SK-N-SH (cell line): ENCODE results near the gene SCAI. TPM values are rescaled to one million over a fixed set of nuclear protein-coding genes. Genes with fewer than 3 reads are reported as not detected.
"Not testable (repeated sequence)": the region's sequence is repeated elsewhere in the genome, so short reads cannot be mapped to it uniquely, and the experiment has no call there.

Source experiments
- CTCF ChIA-PET: fragments of 300-600, 350-600 bp; formaldehyde crosslinking; extraction: SDS; loops from one replicate; lab custom pipeline; 2021; lab: Yijun Ruan, JAX
- POLR2A ChIA-PET: fragments of 350-600 bp; sonication (Branson Sonifier 250); formaldehyde crosslinking; extraction: SDS; loops from one replicate; lab custom pipeline; 2020; ENCODE audit warnings: antibody characterized with exemption, inconsistent platforms; lab: Yijun Ruan, JAX
- DNase-seq: peaks from one replicate; pipeline ENCODE4 v3.0.0; 2012
- H2AFZ ChIP-seq: fragments of 200-600 bp; sonication (generic); 2 replicates; pipeline ENCODE4 v1.8.1; 2016; ENCODE audit warnings: antibody characterized with exemption, mild to moderate bottlenecking, low read depth
- H3F3A ChIP-seq: fragments of 200-600 bp; sonication (generic); replicated peaks from 2 replicates; pipeline ENCODE3; 2016; ENCODE audit warnings: antibody characterized with exemption, mild to moderate bottlenecking; ENCODE audit not compliant: insufficient read depth
- H3K27ac ChIP-seq, 2 experiments: fragments of 200-500 bp in 1 of 2; fragments of 200-600 bp in 1 of 2; sonication (Bioruptor generic) in 1 of 2; sonication (generic), shearing (Covaris generic) in 1 of 2; 2 replicates each; pipeline versions ENCODE4 v1.5.1 to v1.6.1; 2014 to 2016; ENCODE audit warnings: low read depth in 2 of 2, inconsistent platforms in 1 of 2, low read length in 1 of 2, mild to moderate bottlenecking in 1 of 2, mixed read lengths in 1 of 2
- H3K27me3 ChIP-seq: fragments of 200-600 bp; sonication (generic), shearing (Covaris generic); 2 replicates; pipeline ENCODE4 v1.6.1; 2016; ENCODE audit warnings: mixed run types; ENCODE audit not compliant: insufficient read depth
- H3K36me3 ChIP-seq, 2 experiments: fragments of 200-500 bp in 1 of 2; fragments of 200-600 bp in 1 of 2; sonication (Bioruptor generic) in 1 of 2; sonication (generic) in 1 of 2; replicated peaks in 1 of 2; 2 replicates each; pipeline versions ENCODE3 to v1.5.1; 2014 to 2016; ENCODE audit warnings: low read length in 1 of 2, mild to moderate bottlenecking in 1 of 2; ENCODE audit not compliant: insufficient read depth in 2 of 2, control insufficient read depth in 1 of 2
- H3K4me1 ChIP-seq, 2 experiments: fragments of 200-500 bp in 1 of 2; fragments of 200-600 bp in 1 of 2; sonication (Bioruptor generic) in 1 of 2; sonication (generic), shearing (Covaris generic) in 1 of 2; 2 replicates each; pipeline versions ENCODE4 v1.5.1 to v1.6.1; 2014 to 2016; ENCODE audit warnings: low read depth in 1 of 2, low read length in 1 of 2, mixed run types in 1 of 2; ENCODE audit not compliant: insufficient read depth in 2 of 2, control insufficient read depth in 1 of 2
- H3K4me2 ChIP-seq: fragments of 200-600 bp; sonication (generic), shearing (Covaris generic); 2 replicates; pipeline ENCODE4 v1.6.1; 2017; ENCODE audit warnings: mixed run types
- H3K4me3 ChIP-seq, 2 experiments: fragments of 200-500 bp in 1 of 2; fragments of 200-600 bp in 1 of 2; sonication (Bioruptor generic) in 1 of 2; sonication (generic), shearing (Covaris generic) in 1 of 2; 2 replicates each; pipeline versions ENCODE4 v1.5.1 to v1.8.1; 2014 to 2016; ENCODE audit warnings: low read depth in 2 of 2, inconsistent platforms in 1 of 2, low read length in 1 of 2, mild to moderate bottlenecking in 1 of 2, mixed read lengths in 1 of 2, moderate library complexity in 1 of 2
- H3K79me2 ChIP-seq: fragments of 200-600 bp; sonication (generic); 2 replicates; pipeline ENCODE4 v1.8.1; 2017; ENCODE audit warnings: mild to moderate bottlenecking; ENCODE audit not compliant: insufficient read depth
- H3K9ac ChIP-seq: fragments of 200-600 bp; sonication (generic); 2 replicates; pipeline ENCODE4 v1.6.1; 2017; ENCODE audit warnings: mixed run types
- H3K9me2 ChIP-seq: fragments of 200-600 bp; sonication (generic); 2 replicates; pipeline ENCODE4 v1.6.1; 2017; ENCODE audit warnings: mixed run types
- H3K9me3 ChIP-seq: fragments of 200-600 bp; sonication (generic); 2 replicates; pipeline ENCODE4 v1.6.1; 2017; ENCODE audit warnings: mixed run types, mild to moderate bottlenecking, moderate library complexity
- H4K20me1 ChIP-seq: fragments of 200-600 bp; sonication (generic); 2 replicates; pipeline ENCODE4 v1.6.1; 2017; ENCODE audit warnings: mild to moderate bottlenecking, mixed run types; ENCODE audit not compliant: insufficient read depth
- ELF1 ChIP-seq: IDR thresholded peaks from 2 replicates; pipeline ENCODE4 v1.4.0; 2012
- FOXM1 ChIP-seq: IDR thresholded peaks from 2 replicates; pipeline ENCODE4 v1.4.0; 2012; ENCODE audit warnings: low read depth, mild to moderate bottlenecking
- GABPA ChIP-seq: IDR thresholded peaks from 2 replicates; pipeline ENCODE4 v1.4.0; 2012; ENCODE audit warnings: low read depth, mild to moderate bottlenecking
- GATA2 ChIP-seq: sonication (generic); formaldehyde crosslinking; IDR thresholded peaks from 2 replicates; pipeline ENCODE4 v1.5.0; 2020; ENCODE audit warnings: mild to moderate bottlenecking, missing genetic modification reagents
- MXI1 ChIP-seq: IDR thresholded peaks from 2 replicates; pipeline ENCODE4 v1.6.1; 2012; ENCODE audit warnings: mild to moderate bottlenecking, low read depth, low read length, improper control_type of control experiment
- NFIC ChIP-seq: IDR thresholded peaks from 2 replicates; pipeline ENCODE4 v1.4.0; 2012; ENCODE audit warnings: borderline replicate concordance
- POLR2AphosphoS5 ChIP-seq: IDR thresholded peaks from 2 replicates; pipeline ENCODE4 v1.6.1; 2012; ENCODE audit warnings: low read depth, low read length
- RAD21 ChIP-seq: IDR thresholded peaks from 2 replicates; pipeline ENCODE4 v1.6.1; 2012; ENCODE audit warnings: mild to moderate bottlenecking, low read length
- RFX5 ChIP-seq: IDR thresholded peaks from 2 replicates; pipeline ENCODE4 v1.6.1; 2012; ENCODE audit warnings: mild to moderate bottlenecking, improper control_type of control experiment, low read length
- RXRA ChIP-seq: IDR thresholded peaks from 2 replicates; pipeline ENCODE4 v1.4.0; 2012; ENCODE audit warnings: low read depth, mild to moderate bottlenecking, borderline replicate concordance
- TAF1 ChIP-seq: IDR thresholded peaks from 2 replicates; pipeline ENCODE4 v1.6.1; 2012; ENCODE audit warnings: low read depth, mild to moderate bottlenecking, low read length, moderate library complexity, borderline replicate concordance
- TCF12 ChIP-seq: IDR thresholded peaks from 2 replicates; pipeline ENCODE4 v1.4.0; 2012
- TEAD4 ChIP-seq: IDR thresholded peaks from 2 replicates; pipeline ENCODE4 v1.4.0; 2012; ENCODE audit warnings: mild to moderate bottlenecking, borderline replicate concordance; ENCODE audit not compliant: insufficient read depth
- YY1 ChIP-seq: IDR thresholded peaks from 2 replicates; pipeline ENCODE4 v1.4.0; 2012; ENCODE audit warnings: low read depth, mild to moderate bottlenecking
- WGBS: methylation state at CpG from one replicate; pipeline ENCODE4 v1.1.6; 2017; ENCODE audit warnings: low lambda C conversion rate; 5-methylcytosine and 5-hydroxymethylcytosine counted together
- polyA plus RNA-seq, 3 experiments: library from polyadenylated mRNA; depleted of rRNA; stranded (reverse); fragments of >200 nt; gene quantifications; 2 replicates each; pipeline ENCODE4 v1.2.3, GENCODE V29; 2012
- TF ChIP-seq, protein P1 (sequence below): IDR thresholded peaks from 2 replicates; pipeline ENCODE4; 2012
- TF ChIP-seq, protein P2 (sequence below): fragments of 200-600 bp; sonication (generic); IDR thresholded peaks from 2 replicates; pipeline ENCODE4 v1.6.1; 2017; ENCODE audit warnings: antibody characterized with exemption, mild to moderate bottlenecking, moderate library complexity
- TF ChIP-seq, protein P3 (sequence below): fragments of 150-350 bp; IDR thresholded peaks from 2 replicates; pipeline ENCODE4 v1.6.1; 2016; ENCODE audit warnings: mild to moderate bottlenecking, low read depth, low read length

SCAI gene
- polyA plus RNA-seq, 1 of the 3 experiments (the other 2 are of a cell fraction): 0.85 TPM

DNA sequence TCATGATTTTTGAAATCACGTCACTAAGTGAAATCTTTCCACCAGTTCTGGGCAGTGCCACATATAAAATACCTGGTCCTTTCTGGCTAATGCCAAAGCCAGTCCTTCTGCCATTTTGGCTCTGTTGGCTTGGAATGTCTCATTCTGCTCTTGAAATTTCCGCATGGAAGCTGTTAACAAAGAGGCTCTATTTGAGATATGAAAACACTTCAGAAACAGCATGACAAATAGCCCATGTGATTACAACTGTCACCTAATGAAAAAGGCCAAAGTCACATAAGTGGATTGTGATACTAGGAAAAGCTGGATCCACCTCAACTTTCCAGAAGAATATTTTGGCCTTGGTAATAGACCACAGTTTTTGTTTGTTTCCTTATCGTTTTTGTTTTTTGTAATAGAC is 215.2 kb downstream of the SCAI start (continued):
- no peak for TF ChIP-seq YY1
- TF ChIP-seq MXI1: no peak
- TF ChIP-seq GABPA: no peak
- TF ChIP-seq TEAD4: no peak
- no peak for TF ChIP-seq TCF12
- no peak for TF ChIP-seq GATA2

GRCh38 chr9:124920394-124920793 is 222.9 kb downstream of the SCAI start:
- H3K9me3 ChIP-seq, DNase-seq, CTCF ChIA-PET, H3K9ac ChIP-seq, H3K4me2 ChIP-seq, H3K79me2 ChIP-seq, POLR2A ChIA-PET, H4K20me1 ChIP-seq, H3K4me1 ChIP-seq, H3F3A ChIP-seq, H3K9me2 ChIP-seq, H3K27ac ChIP-seq, H2AFZ ChIP-seq, H3K4me3 ChIP-seq, H3K27me3 ChIP-seq: not testable (repeated sequence)
- WGBS: 91% methylated on average over 6 of the region's 6 CpGs
- H3K36me3 ChIP-seq: peaks cover 19 to 44% of the 10 kb centered on the region in 2 experiments

- Histone ChIP-seq H4K20me1 (no peaks in the 10 kb centered on the region), H3K9me2 (no peaks in the 10 kb centered on the region), H3K36me3 (peaks cover 23 to 39% of the 10 kb centered on the region in 2 experiments), H3K4me3 (no peak overlapping the region), H3K9ac (no peak overlapping the region), H3K9me3 (no peaks in the 10 kb centered on the region)
- CTCF ChIA-PET: no interaction called here
- no peak for DNase-seq
- WGBS: 94% methylated on average over 4 of the region's 5 CpGs
- POLR2A ChIA-PET: no interaction called here
- TF ChIP-seq NFIC (no peak), FOXM1 (no peak)
- TF ChIP-seq, all 33 proteins: peak for 0
- H3F3A ChIP-seq: no peaks in the 10 kb centered on the region
- H3K79me2 ChIP-seq: no peaks in the 10 kb centered on the region
- H3K27ac ChIP-seq: no peak overlapping the region
- H2AFZ ChIP-seq: no peak overlapping the region
- H3K4me2 ChIP-seq: no peak overlapping the region
- H3K27me3 ChIP-seq: no peaks in the 10 kb centered on the region
- H3K4me1 ChIP-seq: no peaks in the 10 kb centered on the region
Observed at GRCh38 chr9:124914753-124915405, 228.4 kb downstream of the SCAI start.

DNA sequence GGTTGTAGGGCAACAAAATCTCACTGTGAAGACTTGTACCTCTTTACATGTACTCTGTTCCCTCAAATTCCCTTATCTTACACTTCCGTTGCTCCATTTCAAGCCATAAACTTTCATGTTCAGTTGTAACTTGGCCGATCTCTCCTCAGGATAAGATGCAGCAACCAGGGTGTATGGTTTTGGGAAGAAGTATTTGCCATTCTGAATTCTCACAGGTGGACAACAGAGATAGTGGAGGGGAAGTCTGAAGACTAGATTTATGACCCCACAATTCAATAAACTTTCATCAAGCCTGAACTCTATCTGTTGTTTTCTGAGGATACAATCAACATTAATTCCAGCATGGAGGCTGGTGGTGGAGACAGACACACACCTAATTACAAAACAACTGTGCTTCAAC is 229.9 kb downstream of the SCAI start:
- Histone ChIP-seq H3K4me2 (no peak overlapping the region), H3K9me2 (no peaks in the 10 kb centered on the region), H2AFZ (no peak overlapping the region), H3K9ac (no peak overlapping the region), H3K79me2 (no peaks in the 10 kb centered on the region), H3K36me3 (peaks cover 17 to 37% of the 10 kb centered on the region in 2 experiments), H3K4me3 (no peak overlapping the region), H3K4me1 (no peaks in the 10 kb centered on the region), H3K9me3 (no peaks in the 10 kb centered on the region), H3F3A (no peaks in the 10 kb centered on the region), H3K27ac (no peak overlapping the region), H3K27me3 (no peaks in the 10 kb centered on the region), H4K20me1 (no peaks in the 10 kb centered on the region)
- ChIA-PET POLR2A (no interaction called here), CTCF (interaction anchor here (1.2 kb wide), 1 partner anchor 19 kb away, joined by 3 read pairs; no protein-coding TSS in a partner anchor)
- no peak for DNase-seq
- whole genome bisulfite sequencing: 92% methylated on average over 2 of the region's 2 CpGs
- TF ChIP-seq RAD21: no peak
- no peak for TF ChIP-seq TAF1
- no peak for TF ChIP-seq FOXM1
- TF ChIP-seq, protein P1, sequence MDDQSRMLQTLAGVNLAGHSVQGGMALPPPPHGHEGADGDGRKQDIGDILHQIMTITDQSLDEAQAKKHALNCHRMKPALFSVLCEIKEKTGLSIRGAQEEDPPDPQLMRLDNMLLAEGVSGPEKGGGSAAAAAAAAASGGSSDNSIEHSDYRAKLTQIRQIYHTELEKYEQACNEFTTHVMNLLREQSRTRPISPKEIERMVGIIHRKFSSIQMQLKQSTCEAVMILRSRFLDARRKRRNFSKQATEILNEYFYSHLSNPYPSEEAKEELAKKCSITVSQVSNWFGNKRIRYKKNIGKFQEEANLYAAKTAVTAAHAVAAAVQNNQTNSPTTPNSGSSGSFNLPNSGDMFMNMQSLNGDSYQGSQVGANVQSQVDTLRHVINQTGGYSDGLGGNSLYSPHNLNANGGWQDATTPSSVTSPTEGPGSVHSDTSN: no peak
- TF ChIP-seq TCF12: no peak
- no peak for TF ChIP-seq ELF1
- no peak for TF ChIP-seq NFIC
- TF ChIP-seq, protein P2, sequence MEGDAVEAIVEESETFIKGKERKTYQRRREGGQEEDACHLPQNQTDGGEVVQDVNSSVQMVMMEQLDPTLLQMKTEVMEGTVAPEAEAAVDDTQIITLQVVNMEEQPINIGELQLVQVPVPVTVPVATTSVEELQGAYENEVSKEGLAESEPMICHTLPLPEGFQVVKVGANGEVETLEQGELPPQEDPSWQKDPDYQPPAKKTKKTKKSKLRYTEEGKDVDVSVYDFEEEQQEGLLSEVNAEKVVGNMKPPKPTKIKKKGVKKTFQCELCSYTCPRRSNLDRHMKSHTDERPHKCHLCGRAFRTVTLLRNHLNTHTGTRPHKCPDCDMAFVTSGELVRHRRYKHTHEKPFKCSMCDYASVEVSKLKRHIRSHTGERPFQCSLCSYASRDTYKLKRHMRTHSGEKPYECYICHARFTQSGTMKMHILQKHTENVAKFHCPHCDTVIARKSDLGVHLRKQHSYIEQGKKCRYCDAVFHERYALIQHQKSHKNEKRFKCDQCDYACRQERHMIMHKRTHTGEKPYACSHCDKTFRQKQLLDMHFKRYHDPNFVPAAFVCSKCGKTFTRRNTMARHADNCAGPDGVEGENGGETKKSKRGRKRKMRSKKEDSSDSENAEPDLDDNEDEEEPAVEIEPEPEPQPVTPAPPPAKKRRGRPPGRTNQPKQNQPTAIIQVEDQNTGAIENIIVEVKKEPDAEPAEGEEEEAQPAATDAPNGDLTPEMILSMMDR: no peak
- no peak for TF ChIP-seq RFX5
- TF ChIP-seq POLR2AphosphoS5: no peak
- TF ChIP-seq, protein P3, sequence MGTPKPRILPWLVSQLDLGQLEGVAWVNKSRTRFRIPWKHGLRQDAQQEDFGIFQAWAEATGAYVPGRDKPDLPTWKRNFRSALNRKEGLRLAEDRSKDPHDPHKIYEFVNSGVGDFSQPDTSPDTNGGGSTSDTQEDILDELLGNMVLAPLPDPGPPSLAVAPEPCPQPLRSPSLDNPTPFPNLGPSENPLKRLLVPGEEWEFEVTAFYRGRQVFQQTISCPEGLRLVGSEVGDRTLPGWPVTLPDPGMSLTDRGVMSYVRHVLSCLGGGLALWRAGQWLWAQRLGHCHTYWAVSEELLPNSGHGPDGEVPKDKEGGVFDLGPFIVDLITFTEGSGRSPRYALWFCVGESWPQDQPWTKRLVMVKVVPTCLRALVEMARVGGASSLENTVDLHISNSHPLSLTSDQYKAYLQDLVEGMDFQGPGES: no peak
- TF ChIP-seq RXRA: no peak
